GM23338 (cell line): Measurements from ENCODE around the gene NAALADL2. TPM values are rescaled to one million over a fixed set of nuclear protein-coding genes. Genes with fewer than 3 reads are reported as not detected.

Source experiments
- ATAC-seq: fragments of 200-7000 bp; cut with Tn5 transposase; 3 replicates; pipeline ENCODE4 v1.9.1; 2020
- DNase-seq: peaks from one replicate; pipeline ENCODE4 v3.0.0-alpha.2; 2015; ENCODE audit warnings: low spot score
- H2AFZ ChIP-seq: fragments of 200-600 bp; sonication (generic); 2 replicates; pipeline ENCODE4 v1.8.0; 2016; ENCODE audit warnings: antibody characterized with exemption, mild to moderate bottlenecking, moderate library complexity
- H3F3A ChIP-seq: fragments of 200-600 bp; sonication (generic); replicated peaks from 2 replicates; pipeline ENCODE4 v1.8.0; 2017; ENCODE audit warnings: antibody characterized with exemption, mixed run types, low read depth
- H3K27ac ChIP-seq: fragments of 200-600 bp; sonication (generic); 2 replicates; pipeline ENCODE4 v1.6.1; 2016; ENCODE audit warnings: low read depth
- H3K27me3 ChIP-seq: fragments of 200-600 bp; sonication (generic); 2 replicates; pipeline ENCODE4 v1.8.0; 2016; ENCODE audit warnings: mild to moderate bottlenecking, mixed run types, moderate library complexity; ENCODE audit not compliant: insufficient read depth
- H3K36me3 ChIP-seq: fragments of 200-600 bp; sonication (generic); 2 replicates; pipeline ENCODE4 v1.8.0; 2016; ENCODE audit warnings: mild to moderate bottlenecking; ENCODE audit not compliant: insufficient read depth
- H3K4me1 ChIP-seq: fragments of 200-600 bp; sonication (generic); 2 replicates; pipeline ENCODE4 v1.8.0; 2016; ENCODE audit warnings: mild to moderate bottlenecking, moderate library complexity; ENCODE audit not compliant: insufficient read depth
- H3K4me2 ChIP-seq: fragments of 200-600 bp; sonication (generic); 2 replicates; pipeline ENCODE4 v1.7.1; 2017; ENCODE audit warnings: mixed run types
- H3K4me3 ChIP-seq: fragments of 200-600 bp; sonication (generic); 2 replicates; pipeline ENCODE4 v1.6.1; 2016; ENCODE audit warnings: mixed run types
- H3K79me2 ChIP-seq: fragments of 200-600 bp; sonication (generic); replicated peaks from 2 replicates; pipeline ENCODE4 v1.8.0; 2017; ENCODE audit warnings: mild to moderate bottlenecking; ENCODE audit not compliant: insufficient read depth
- H3K9me2 ChIP-seq: fragments of 200-600 bp; sonication (generic); 2 replicates; pipeline ENCODE4 v1.8.0; 2017; ENCODE audit not compliant: insufficient read depth
- H4K20me1 ChIP-seq: fragments of 200-600 bp; sonication (generic); replicated peaks from 2 replicates; pipeline ENCODE4 v1.8.0; 2017; ENCODE audit warnings: mild to moderate bottlenecking; ENCODE audit not compliant: insufficient read depth
- H3K27ac Mint-ChIP-seq: 2 replicates; pipeline ENCODE4 v1.8.0; 2020; ENCODE audit warnings: inconsistent platforms, mild to moderate bottlenecking, moderate library complexity, mixed read lengths
- H3K27me3 Mint-ChIP-seq: 3 replicates; pipeline ENCODE4 v1.8.0; 2022; ENCODE audit warnings: low read depth, mild to moderate bottlenecking, moderate library complexity, mixed read lengths, inconsistent platforms; ENCODE audit not compliant: insufficient read depth, poor library complexity
- H3K36me3 Mint-ChIP-seq: 3 replicates; pipeline ENCODE4 v1.8.0; 2021; ENCODE audit warnings: low read depth, mild to moderate bottlenecking, inconsistent platforms, moderate library complexity, mixed read lengths
- H3K4me1 Mint-ChIP-seq: 3 replicates; pipeline ENCODE4 v1.8.0; 2020; ENCODE audit warnings: mild to moderate bottlenecking, inconsistent platforms, mixed read lengths
- H3K4me3 Mint-ChIP-seq: 3 replicates; pipeline ENCODE4 v1.8.0; 2021; ENCODE audit warnings: moderate library complexity, mild to moderate bottlenecking, inconsistent platforms, mixed read lengths
- H3K9me3 Mint-ChIP-seq: 3 replicates; pipeline ENCODE4 v1.8.0; 2020; ENCODE audit warnings: moderate library complexity, mild to moderate bottlenecking, inconsistent platforms, mixed read lengths
- CREB1 ChIP-seq: fragments of 250-450 bp; sonication (Bioruptor Pico); IDR thresholded peaks from 2 replicates; pipeline ENCODE4 v1.5.0; 2020; ENCODE audit warnings: low read depth, mild to moderate bottlenecking, moderate library complexity
- EZH2 ChIP-seq: fragments of 200-600 bp; sonication (generic); IDR thresholded peaks from one replicate; pipeline ENCODE4 v1.8.0; 2017; ENCODE audit warnings: antibody characterized with exemption, mild to moderate bottlenecking, low read depth; ENCODE audit not compliant: unreplicated experiment
- EZH2phosphoT487 ChIP-seq: fragments of 200-600 bp; sonication (generic); IDR thresholded peaks from one replicate; pipeline ENCODE4 v1.8.1; 2018; ENCODE audit warnings: antibody characterized with exemption; ENCODE audit not compliant: unreplicated experiment
- NANOG ChIP-seq: IDR thresholded peaks from 2 replicates; pipeline ENCODE4 v1.6.1; 2016; ENCODE audit warnings: antibody characterized with exemption, borderline replicate concordance
- POLR2AphosphoS5 ChIP-seq: IDR thresholded peaks from 2 replicates; pipeline ENCODE4 v1.6.1; 2016; ENCODE audit warnings: antibody characterized with exemption, low read depth
- STAT1 ChIP-seq: IDR thresholded peaks from one replicate; pipeline ENCODE4 v1.6.1; 2016; ENCODE audit warnings: antibody characterized with exemption; ENCODE audit not compliant: unreplicated experiment
- ZNF114 ChIP-seq: fragments of 250-450 bp; sonication (Bioruptor Pico); IDR thresholded peaks from 2 replicates; pipeline ENCODE4 v1.5.0; 2020; ENCODE audit warnings: mild to moderate bottlenecking, moderate library complexity
- ZNF331 ChIP-seq: fragments of 250-450 bp; sonication (Bioruptor Pico); IDR thresholded peaks from 2 replicates; pipeline ENCODE4 v1.5.0; 2020; ENCODE audit warnings: low read depth, mild to moderate bottlenecking, moderate library complexity
- polyA plus RNA-seq: library from polyadenylated mRNA; unstranded; fragments of >200 nt; fragmentation: Nextera tagmentation; extraction: Ambion mirVana; gene quantifications from 2 replicates; pipeline ENCODE4 v1.2.1, GENCODE V29; 2016
- total RNA-seq: library from RNA; depleted of rRNA; stranded (reverse); fragments of >200 nt; shearing (Covaris generic); gene quantifications from 2 replicates; pipeline ENCODE4 v1.2.3, GENCODE V29; 2014
- TF ChIP-seq, protein P1 (sequence below), 2 experiments: fragments of 200-600 bp in 1 of 2; sonication (generic) in 1 of 2; conservative IDR thresholded peaks; 2 replicates each; pipeline versions ENCODE4 v1.5.1 to v1.6.1; 2016 to 2017; ENCODE audit warnings: antibody characterized with exemption in 2 of 2, low read depth in 2 of 2, mild to moderate bottlenecking in 2 of 2, moderate library complexity in 1 of 2
- TF ChIP-seq, protein P2 (sequence below): fragments of 250-450 bp; sonication (Bioruptor Pico); IDR thresholded peaks from 2 replicates; pipeline ENCODE4 v1.5.0; 2020; ENCODE audit warnings: mild to moderate bottlenecking, moderate library complexity
- TF ChIP-seq, protein P3 (sequence below): IDR thresholded peaks from 2 replicates; pipeline ENCODE4 v1.6.1; 2016; ENCODE audit warnings: antibody characterized with exemption

Gene NAALADL2
- total and polyA plus RNA-seq, 2 experiments from 2014 or later = 1.6 to 2.6 TPM

DNA sequence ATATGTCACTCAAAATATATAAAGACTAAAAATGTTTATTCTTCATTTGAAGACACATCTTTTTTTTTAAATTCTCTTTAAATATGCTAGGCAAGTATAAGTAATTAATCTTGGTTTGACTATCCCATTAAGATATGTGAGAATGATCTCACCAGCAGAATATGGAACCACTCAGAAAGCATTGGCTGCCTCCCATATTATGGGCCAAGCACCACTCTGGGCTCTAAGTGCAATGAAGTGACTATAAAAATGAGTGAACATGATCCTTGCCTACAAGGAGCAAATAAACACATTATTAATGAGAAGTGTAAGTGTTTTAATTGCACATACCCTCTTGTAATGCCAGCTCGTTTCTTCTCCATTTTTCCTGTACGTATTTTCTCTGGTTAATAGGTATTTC, 328.5 kb downstream of the NAALADL2 start:
- Histone ChIP-seq H3K36me3 (no peaks in the 10 kb centered on the region), H3K4me2 (no peak overlapping the region), H2AFZ (no peak overlapping the region), H3K4me3 (no peak overlapping the region), H3K27me3 (no peaks in the 10 kb centered on the region), H3K27ac (no peak overlapping the region), H4K20me1 (no peaks in the 10 kb centered on the region), H3K9me2 (no peaks in the 10 kb centered on the region), H3K4me1 (no peaks in the 10 kb centered on the region), H3F3A (no peaks in the 10 kb centered on the region), H3K79me2 (no peaks in the 10 kb centered on the region)
- TF ChIP-seq POLR2AphosphoS5 = no peak
- TF ChIP-seq NANOG = no peak
- TF ChIP-seq, protein P1, sequence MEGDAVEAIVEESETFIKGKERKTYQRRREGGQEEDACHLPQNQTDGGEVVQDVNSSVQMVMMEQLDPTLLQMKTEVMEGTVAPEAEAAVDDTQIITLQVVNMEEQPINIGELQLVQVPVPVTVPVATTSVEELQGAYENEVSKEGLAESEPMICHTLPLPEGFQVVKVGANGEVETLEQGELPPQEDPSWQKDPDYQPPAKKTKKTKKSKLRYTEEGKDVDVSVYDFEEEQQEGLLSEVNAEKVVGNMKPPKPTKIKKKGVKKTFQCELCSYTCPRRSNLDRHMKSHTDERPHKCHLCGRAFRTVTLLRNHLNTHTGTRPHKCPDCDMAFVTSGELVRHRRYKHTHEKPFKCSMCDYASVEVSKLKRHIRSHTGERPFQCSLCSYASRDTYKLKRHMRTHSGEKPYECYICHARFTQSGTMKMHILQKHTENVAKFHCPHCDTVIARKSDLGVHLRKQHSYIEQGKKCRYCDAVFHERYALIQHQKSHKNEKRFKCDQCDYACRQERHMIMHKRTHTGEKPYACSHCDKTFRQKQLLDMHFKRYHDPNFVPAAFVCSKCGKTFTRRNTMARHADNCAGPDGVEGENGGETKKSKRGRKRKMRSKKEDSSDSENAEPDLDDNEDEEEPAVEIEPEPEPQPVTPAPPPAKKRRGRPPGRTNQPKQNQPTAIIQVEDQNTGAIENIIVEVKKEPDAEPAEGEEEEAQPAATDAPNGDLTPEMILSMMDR (conservative IDR thresholded peaks at IDR 0.05; ENCODE audit: low read depth in 2 of 2) = no peak
- TF ChIP-seq ZNF331 (CRISPR knock-in tag) = no peak
- no peak for TF ChIP-seq EZH2
- TF ChIP-seq CREB1 (CRISPR knock-in tag) = no peak
- no peak for TF ChIP-seq ZNF114
- no peak for DNase-seq
- Mint-ChIP-seq H3K27me3 (peaks cover 4% of the 10 kb centered on the region), H3K9me3 (peaks cover 5% of the 10 kb centered on the region; the same call in 2 of the 3 replicates), H3K4me3 (no peak overlapping the region), H3K4me1 (peaks cover 3% of the 10 kb centered on the region; the same call in 1 of the 3 replicates), H3K36me3 (peaks cover 2% of the 10 kb centered on the region; the same call in 1 of the 3 replicates), H3K27ac (no peak overlapping the region)
- ATAC-seq = no peak

DNA sequence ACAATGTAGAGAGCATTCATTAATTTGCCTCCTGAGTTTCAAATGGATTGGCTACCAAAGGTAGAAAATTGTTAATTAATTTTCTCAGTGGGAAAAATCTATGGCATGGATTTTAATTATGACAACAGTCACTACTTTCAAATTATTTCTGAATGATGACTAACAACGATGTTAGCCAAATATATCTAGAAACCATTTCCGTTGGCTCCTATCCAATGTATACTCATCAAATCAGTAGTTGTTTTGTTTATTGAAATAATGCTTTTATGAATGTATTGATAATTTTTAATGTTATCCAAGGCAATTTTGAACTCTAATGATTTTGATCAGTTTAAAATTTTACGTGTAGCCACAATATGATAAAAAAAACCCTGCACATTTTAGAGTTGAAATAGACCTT, 333.4 kb downstream of the NAALADL2 start:
- Mint-ChIP-seq H3K27ac (no peak overlapping the region), H3K4me1 (no peaks in the 10 kb centered on the region), H3K9me3 (peaks cover 5% of the 10 kb centered on the region; the same call in 2 of the 3 replicates), H3K27me3 (peaks cover 4% of the 10 kb centered on the region), H3K36me3 (peaks cover 2% of the 10 kb centered on the region; the same call in 1 of the 3 replicates), H3K4me3 (no peak overlapping the region)
- Histone ChIP-seq H3K4me3 (no peak overlapping the region), H3K4me2 (no peak overlapping the region), H3K36me3 (no peaks in the 10 kb centered on the region), H3F3A (no peaks in the 10 kb centered on the region), H3K9me2 (no peaks in the 10 kb centered on the region), H2AFZ (no peak overlapping the region), H4K20me1 (no peaks in the 10 kb centered on the region), H3K27me3 (no peaks in the 10 kb centered on the region), H3K4me1 (no peaks in the 10 kb centered on the region), H3K79me2 (no peaks in the 10 kb centered on the region), H3K27ac (no peak overlapping the region)
- ATAC-seq (no peak), DNase-seq (no peak)
- TF ChIP-seq EZH2phosphoT487 = no peak
- TF ChIP-seq, protein P2, sequence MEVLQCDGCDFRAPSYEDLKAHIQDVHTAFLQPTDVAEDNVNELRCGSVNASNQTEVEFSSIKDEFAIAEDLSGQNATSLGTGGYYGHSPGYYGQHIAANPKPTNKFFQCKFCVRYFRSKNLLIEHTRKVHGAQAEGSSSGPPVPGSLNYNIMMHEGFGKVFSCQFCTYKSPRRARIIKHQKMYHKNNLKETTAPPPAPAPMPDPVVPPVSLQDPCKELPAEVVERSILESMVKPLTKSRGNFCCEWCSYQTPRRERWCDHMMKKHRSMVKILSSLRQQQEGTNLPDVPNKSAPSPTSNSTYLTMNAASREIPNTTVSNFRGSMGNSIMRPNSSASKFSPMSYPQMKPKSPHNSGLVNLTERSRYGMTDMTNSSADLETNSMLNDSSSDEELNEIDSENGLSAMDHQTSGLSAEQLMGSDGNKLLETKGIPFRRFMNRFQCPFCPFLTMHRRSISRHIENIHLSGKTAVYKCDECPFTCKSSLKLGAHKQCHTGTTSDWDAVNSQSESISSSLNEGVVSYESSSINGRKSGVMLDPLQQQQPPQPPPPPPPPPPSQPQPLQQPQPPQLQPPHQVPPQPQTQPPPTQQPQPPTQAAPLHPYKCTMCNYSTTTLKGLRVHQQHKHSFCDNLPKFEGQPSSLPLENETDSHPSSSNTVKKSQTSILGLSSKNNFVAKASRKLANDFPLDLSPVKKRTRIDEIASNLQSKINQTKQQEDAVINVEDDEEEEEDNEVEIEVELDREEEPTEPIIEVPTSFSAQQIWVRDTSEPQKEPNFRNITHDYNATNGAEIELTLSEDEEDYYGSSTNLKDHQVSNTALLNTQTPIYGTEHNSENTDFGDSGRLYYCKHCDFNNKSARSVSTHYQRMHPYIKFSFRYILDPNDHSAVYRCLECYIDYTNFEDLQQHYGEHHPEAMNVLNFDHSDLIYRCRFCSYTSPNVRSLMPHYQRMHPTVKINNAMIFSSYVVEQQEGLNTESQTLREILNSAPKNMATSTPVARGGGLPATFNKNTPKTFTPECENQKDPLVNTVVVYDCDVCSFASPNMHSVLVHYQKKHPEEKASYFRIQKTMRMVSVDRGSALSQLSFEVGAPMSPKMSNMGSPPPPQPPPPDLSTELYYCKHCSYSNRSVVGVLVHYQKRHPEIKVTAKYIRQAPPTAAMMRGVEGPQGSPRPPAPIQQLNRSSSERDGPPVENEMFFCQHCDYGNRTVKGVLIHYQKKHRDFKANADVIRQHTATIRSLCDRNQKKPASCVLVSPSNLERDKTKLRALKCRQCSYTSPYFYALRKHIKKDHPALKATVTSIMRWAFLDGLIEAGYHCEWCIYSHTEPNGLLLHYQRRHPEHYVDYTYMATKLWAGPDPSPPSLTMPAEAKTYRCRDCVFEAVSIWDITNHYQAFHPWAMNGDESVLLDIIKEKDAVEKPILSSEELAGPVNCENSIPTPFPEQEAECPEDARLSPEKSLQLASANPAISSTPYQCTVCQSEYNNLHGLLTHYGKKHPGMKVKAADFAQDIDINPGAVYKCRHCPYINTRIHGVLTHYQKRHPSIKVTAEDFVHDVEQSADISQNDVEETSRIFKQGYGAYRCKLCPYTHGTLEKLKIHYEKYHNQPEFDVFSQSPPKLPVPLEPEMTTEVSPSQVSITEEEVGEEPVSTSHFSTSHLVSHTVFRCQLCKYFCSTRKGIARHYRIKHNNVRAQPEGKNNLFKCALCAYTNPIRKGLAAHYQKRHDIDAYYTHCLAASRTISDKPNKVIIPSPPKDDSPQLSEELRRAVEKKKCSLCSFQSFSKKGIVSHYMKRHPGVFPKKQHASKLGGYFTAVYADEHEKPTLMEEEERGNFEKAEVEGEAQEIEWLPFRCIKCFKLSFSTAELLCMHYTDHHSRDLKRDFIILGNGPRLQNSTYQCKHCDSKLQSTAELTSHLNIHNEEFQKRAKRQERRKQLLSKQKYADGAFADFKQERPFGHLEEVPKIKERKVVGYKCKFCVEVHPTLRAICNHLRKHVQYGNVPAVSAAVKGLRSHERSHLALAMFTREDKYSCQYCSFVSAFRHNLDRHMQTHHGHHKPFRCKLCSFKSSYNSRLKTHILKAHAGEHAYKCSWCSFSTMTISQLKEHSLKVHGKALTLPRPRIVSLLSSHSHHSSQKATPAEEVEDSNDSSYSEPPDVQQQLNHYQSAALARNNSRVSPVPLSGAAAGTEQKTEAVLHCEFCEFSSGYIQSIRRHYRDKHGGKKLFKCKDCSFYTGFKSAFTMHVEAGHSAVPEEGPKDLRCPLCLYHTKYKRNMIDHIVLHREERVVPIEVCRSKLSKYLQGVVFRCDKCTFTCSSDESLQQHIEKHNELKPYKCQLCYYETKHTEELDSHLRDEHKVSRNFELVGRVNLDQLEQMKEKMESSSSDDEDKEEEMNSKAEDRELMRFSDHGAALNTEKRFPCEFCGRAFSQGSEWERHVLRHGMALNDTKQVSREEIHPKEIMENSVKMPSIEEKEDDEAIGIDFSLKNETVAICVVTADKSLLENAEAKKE (CRISPR knock-in tag) = no peak
- no peak for TF ChIP-seq STAT1
- TF ChIP-seq, protein P1 (conservative IDR thresholded peaks at IDR 0.05; ENCODE audit: low read depth in 2 of 2) = no peak
- no peak for TF ChIP-seq ZNF331 (CRISPR knock-in tag)
- no peak for TF ChIP-seq ZNF114
- TF ChIP-seq, protein P3, sequence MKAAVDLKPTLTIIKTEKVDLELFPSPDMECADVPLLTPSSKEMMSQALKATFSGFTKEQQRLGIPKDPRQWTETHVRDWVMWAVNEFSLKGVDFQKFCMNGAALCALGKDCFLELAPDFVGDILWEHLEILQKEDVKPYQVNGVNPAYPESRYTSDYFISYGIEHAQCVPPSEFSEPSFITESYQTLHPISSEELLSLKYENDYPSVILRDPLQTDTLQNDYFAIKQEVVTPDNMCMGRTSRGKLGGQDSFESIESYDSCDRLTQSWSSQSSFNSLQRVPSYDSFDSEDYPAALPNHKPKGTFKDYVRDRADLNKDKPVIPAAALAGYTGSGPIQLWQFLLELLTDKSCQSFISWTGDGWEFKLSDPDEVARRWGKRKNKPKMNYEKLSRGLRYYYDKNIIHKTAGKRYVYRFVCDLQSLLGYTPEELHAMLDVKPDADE = no peak
- TF ChIP-seq POLR2AphosphoS5 = no peak
